ENCODE data around the gene TNFRSF6B.

TNFRSF6B gene

DNA sequence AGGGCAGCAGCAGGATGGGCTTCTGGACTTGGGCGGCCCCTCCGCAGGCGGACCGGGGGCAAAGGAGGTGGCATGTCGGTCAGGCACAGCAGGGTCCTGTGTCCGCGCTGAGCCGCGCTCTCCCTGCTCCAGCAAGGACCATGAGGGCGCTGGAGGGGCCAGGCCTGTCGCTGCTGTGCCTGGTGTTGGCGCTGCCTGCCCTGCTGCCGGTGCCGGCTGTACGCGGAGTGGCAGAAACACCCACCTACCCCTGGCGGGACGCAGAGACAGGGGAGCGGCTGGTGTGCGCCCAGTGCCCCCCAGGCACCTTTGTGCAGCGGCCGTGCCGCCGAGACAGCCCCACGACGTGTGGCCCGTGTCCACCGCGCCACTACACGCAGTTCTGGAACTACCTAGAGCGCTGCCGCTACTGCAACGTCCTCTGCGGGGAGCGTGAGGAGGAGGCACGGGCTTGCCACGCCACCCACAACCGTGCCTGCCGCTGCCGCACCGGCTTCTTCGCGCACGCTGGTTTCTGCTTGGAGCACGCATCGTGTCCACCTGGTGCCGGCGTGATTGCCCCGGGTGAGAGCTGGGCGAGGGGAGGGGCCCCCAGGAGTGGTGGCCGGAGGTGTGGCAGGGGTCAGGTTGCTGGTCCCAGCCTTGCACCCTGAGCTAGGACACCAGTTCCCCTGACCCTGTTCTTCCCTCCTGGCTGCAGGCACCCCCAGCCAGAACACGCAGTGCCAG, at the start of gene TNFRSF6B:
Gene TNFRSF6B (plus strand): TSS at position 25 of the 729 bp plus-strand sequence. CDS start 116 bp downstream, at position 141.
- TF ChIP-seq, protein P1, sequence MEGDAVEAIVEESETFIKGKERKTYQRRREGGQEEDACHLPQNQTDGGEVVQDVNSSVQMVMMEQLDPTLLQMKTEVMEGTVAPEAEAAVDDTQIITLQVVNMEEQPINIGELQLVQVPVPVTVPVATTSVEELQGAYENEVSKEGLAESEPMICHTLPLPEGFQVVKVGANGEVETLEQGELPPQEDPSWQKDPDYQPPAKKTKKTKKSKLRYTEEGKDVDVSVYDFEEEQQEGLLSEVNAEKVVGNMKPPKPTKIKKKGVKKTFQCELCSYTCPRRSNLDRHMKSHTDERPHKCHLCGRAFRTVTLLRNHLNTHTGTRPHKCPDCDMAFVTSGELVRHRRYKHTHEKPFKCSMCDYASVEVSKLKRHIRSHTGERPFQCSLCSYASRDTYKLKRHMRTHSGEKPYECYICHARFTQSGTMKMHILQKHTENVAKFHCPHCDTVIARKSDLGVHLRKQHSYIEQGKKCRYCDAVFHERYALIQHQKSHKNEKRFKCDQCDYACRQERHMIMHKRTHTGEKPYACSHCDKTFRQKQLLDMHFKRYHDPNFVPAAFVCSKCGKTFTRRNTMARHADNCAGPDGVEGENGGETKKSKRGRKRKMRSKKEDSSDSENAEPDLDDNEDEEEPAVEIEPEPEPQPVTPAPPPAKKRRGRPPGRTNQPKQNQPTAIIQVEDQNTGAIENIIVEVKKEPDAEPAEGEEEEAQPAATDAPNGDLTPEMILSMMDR (IDR thresholded peaks at IDR 0.05) = no peak

DNA sequence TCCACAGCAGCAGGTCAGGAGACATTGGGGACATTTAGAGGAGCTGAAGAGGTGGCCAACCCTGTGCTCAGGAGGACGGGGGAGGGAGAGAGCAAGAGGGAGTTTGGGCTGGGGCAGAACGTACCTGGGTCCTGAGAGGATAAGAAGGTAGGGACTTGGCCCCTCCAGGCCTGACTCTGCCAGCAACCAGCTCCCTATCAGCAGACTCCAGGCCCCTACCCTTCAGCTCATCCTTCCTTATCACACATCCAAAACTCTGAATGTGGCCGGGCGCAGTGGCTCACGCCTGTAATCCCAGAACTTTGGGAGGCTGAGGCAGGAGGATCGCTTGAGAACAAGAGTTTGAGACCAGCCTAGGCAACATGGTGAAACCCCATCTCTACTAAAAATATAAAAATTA, 48.3 kb upstream of the TNFRSF6B start:
- TF ChIP-seq, protein P1 (IDR thresholded peaks at IDR 0.05) = no peak

- TF ChIP-seq, protein P1 (IDR thresholded peaks at IDR 0.05) = no peak
These were observed 47.4 kb upstream of the TNFRSF6B start for GRCh38 chr20:63648895-63649589.

DNA sequence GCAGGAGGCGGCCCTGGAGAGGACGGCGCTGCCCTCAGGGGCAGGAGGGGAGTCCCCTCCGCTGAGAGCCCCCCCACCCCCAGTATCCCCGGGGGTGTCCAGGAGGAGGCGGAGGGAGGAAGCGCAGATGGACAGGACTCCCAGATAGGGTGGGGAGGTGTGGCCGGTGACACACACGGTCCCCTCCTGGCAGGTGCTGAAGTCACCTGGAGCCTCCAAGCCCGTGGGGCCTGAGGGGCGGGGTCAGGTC, 44.6 kb upstream of the TNFRSF6B start:
- TF ChIP-seq, protein P1 (IDR thresholded peaks at IDR 0.05) = no peak

- TF ChIP-seq, protein P1 (IDR thresholded peaks at IDR 0.05) = no peak
These were observed 44.1 kb upstream of the TNFRSF6B start for GRCh38 chr20:63652192-63652980.

DNA sequence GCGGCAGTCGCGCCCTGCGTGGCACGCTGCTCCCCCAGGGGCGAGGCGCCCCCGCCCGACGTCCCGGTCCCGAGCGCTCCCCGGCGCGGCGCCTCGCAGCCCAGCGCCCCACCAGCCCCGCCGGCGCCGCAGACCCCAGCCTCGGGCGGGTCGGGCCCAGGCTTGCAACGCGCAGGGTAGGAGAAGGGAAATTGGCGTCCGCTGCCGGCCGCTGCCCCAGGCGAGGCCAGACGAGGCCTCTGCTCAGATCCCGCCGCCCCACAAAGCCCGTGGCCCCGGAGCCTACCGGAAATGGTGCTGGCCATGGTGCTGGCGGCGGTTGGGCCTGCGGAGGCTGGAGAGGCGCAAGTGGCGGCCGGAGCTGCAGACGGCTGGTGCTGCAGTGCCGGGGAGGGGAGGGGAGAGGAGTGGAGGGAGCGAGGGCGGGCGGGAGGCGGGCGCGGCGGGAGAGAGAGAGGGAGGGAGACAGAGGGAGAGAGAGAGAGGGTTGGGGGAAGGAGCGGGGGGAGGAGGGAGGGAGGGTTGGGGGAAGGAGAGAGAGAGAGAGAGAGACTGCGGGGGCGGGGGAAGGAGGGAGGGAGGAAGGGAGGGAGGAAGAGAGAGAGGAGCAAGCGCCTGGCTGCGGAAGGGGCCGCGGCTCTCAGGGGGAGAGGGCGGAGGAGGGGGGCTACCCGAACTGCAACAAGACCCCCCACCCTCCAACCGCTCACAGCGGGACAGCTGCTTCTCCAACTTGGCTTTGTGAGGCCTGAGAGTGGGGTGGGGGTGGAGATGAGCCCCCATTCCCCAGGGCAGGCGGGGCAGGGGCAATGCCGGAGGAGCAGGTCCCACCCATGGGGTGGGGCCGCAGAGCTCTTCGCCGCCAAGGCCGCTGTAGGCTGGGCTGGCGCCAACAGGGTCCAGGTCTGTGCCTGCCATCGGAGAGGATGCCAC, 43.1 kb upstream of the TNFRSF6B start, which contains the start of gene STMN3:
Gene STMN3 (minus strand): TSS at position 384 of the 933 bp plus-strand sequence. CDS start 79 bp downstream, at position 305.
- TF ChIP-seq, protein P1 (IDR thresholded peaks at IDR 0.05) = no peak

Data from LNCAP (cell line).